Testis (tissue), 2 donors: ENCODE measurements around the gene AMBN.

Source experiments
- CTCF ChIP-seq, 3 experiments: fragments of 450-650 bp in 2 of 3; fragments of 200-600 bp in 1 of 3; sonication (generic) in 1 of 3; IDR thresholded peaks; one replicate each; pipeline ENCODE4 v1.5.1; 2016 to 2019; ENCODE audit warnings: antibody characterized with exemption in 3 of 3, mild to moderate bottlenecking in 2 of 3, moderate library complexity in 1 of 3
- POLR2A ChIP-seq: fragments of 450-650 bp; IDR thresholded peaks from one replicate; pipeline ENCODE4 v1.6.1; 2017; ENCODE audit warnings: antibody characterized with exemption, mild to moderate bottlenecking, moderate library complexity

- TF ChIP-seq CTCF (IDR thresholded peaks at IDR 0.05): no peak
- TF ChIP-seq POLR2A: no peak
Measured at GRCh38 chr4:70556856-70557255, 35.2 kb upstream of the AMBN start.
